H1 (cell line): ENCODE data around the gene ODAPH.

Experiments used
- BRCA1 ChIP-seq: IDR thresholded peaks from 2 replicates; pipeline ENCODE4 v1.6.1; 2012; ENCODE audit warnings: low read depth, low read length, improper control_type of control experiment
- FOSL1 ChIP-seq: IDR thresholded peaks from 2 replicates; pipeline ENCODE4 v1.6.1; 2011; ENCODE audit warnings: mild to moderate bottlenecking, low read depth, low read length, moderate library complexity; ENCODE audit not compliant: insufficient read depth
- NRF1 ChIP-seq: IDR thresholded peaks from 2 replicates; pipeline ENCODE4 v1.6.1; 2011; ENCODE audit warnings: mild to moderate bottlenecking, low read depth, low read length, improper control_type of control experiment
- SRF ChIP-seq: IDR thresholded peaks from 2 replicates; pipeline ENCODE4 v1.6.1; 2011; ENCODE audit warnings: mild to moderate bottlenecking, low read depth, low read length, moderate library complexity
- SUZ12 ChIP-seq: fragments of 200-600 bp; sonication (generic); IDR thresholded peaks from 2 replicates; pipeline ENCODE4 v1.6.1; 2012; ENCODE audit warnings: mild to moderate bottlenecking, inconsistent platforms, low read length, moderate library complexity, mixed read lengths
- TEAD4 ChIP-seq: IDR thresholded peaks from 2 replicates; pipeline ENCODE4 v1.6.1; 2012; ENCODE audit warnings: low read depth, low read length, inconsistent platforms, mixed read lengths
- TF ChIP-seq, protein P1 (sequence below), 3 experiments: IDR thresholded peaks; 1 replicate in 2 of 3; 2 replicates in 1 of 3; pipeline versions ENCODE4 v1.5.1 to v1.6.1; 2011; ENCODE audit warnings: low read length in 3 of 3, mild to moderate bottlenecking in 3 of 3, inconsistent platforms in 2 of 3, low read depth in 1 of 3, moderate library complexity in 1 of 3; ENCODE audit not compliant: insufficient read depth in 1 of 3; ENCODE audit errors: control extremely low read depth in 1 of 3
- TF ChIP-seq, protein P2 (sequence below): IDR thresholded peaks from 2 replicates; pipeline ENCODE4 v1.6.1; 2012; ENCODE audit warnings: inconsistent platforms

DNA sequence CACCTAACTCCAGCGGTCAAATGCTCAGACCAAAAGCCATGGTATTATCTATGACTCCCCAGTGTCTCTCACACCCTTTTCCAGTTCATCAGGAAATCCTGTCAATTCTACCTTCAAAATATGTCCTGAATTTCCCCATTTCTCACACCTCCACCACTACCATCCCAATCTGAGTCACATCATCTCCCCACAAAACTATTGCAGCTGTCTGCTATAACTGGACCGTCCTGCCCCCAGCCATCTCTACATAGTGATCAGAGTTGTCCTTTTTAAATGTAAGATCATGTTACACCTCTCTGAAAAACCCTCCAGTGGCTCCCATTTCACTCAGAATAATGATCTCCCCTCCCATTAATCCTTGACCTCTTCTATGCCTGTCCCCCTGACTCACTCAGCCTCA, 6.8 kb upstream of the ODAPH start:
- TF ChIP-seq, protein P1, sequence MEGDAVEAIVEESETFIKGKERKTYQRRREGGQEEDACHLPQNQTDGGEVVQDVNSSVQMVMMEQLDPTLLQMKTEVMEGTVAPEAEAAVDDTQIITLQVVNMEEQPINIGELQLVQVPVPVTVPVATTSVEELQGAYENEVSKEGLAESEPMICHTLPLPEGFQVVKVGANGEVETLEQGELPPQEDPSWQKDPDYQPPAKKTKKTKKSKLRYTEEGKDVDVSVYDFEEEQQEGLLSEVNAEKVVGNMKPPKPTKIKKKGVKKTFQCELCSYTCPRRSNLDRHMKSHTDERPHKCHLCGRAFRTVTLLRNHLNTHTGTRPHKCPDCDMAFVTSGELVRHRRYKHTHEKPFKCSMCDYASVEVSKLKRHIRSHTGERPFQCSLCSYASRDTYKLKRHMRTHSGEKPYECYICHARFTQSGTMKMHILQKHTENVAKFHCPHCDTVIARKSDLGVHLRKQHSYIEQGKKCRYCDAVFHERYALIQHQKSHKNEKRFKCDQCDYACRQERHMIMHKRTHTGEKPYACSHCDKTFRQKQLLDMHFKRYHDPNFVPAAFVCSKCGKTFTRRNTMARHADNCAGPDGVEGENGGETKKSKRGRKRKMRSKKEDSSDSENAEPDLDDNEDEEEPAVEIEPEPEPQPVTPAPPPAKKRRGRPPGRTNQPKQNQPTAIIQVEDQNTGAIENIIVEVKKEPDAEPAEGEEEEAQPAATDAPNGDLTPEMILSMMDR (IDR thresholded peaks at IDR 0.05; ENCODE audit: control extremely low read depth in 1 of 3, insufficient read depth in 1 of 3, low read depth in 1 of 3, low read length in 3 of 3) = no peak
- TF ChIP-seq TEAD4 (no peak), SUZ12 (no peak), FOSL1 (no peak), SRF (no peak), NRF1 (no peak), BRCA1 (no peak)
- TF ChIP-seq, protein P2, sequence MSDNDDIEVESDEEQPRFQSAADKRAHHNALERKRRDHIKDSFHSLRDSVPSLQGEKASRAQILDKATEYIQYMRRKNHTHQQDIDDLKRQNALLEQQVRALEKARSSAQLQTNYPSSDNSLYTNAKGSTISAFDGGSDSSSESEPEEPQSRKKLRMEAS = no peak
